HG03196 (cell line): ENCODE results near the gene PARD3B.

Experiments
- ATAC-seq: cut with Tn5 transposase; IDR thresholded peaks from one replicate; pipeline ENCODE4 v1.9.1; 2021; ENCODE audit not compliant: unreplicated experiment

The PARD3B gene

DNA sequence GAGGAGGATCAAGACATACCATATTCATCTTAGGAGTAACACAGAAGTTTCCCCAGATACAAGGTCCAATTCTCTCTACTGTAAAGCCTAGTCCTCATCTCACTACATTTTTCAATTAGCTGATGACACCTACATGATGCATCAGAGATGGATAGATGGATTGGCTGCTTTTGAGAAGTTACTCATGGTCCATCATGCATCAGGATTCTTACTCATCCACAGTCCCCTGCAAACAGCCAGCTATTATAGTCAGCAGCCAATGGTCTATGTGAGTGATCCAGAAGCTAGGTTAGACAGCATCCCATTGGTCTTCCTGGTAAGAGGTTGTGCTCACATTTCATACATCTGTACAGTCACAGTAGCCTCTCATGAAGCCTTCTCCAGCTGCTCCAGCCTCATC, 982.5 kb downstream of the PARD3B start:
- ATAC-seq = no peak

DNA sequence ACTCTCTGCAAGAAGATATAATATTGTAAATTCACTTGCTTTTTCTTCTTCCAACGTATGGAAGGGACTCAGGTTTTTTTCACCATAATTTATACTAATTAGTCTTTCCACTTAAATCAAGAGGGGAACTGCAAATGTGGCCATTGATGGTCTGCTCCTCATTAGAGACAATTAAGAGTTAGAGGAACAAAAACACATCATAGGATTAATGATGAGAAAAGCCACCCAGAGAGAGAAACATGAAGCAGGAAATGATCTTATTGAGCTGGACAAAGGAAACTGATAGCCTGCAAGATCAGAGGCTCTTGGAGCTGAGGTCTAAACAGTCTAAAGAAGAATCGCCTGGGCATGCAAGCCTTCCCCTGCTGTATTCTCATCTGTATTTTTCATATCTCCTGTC, 985.8 kb downstream of the PARD3B start:
- ATAC-seq = no peak

GRCh38 chr2:205531489-205532148, 986.3 kb downstream of the PARD3B start:
- ATAC-seq = no peak

- no peak for ATAC-seq
Observed at GRCh38 chr2:205535001-205535400, 989.7 kb downstream of the PARD3B start.

GRCh38 chr2:205539603-205540002, 994.3 kb downstream of the PARD3B start:
- no peak for ATAC-seq

DNA sequence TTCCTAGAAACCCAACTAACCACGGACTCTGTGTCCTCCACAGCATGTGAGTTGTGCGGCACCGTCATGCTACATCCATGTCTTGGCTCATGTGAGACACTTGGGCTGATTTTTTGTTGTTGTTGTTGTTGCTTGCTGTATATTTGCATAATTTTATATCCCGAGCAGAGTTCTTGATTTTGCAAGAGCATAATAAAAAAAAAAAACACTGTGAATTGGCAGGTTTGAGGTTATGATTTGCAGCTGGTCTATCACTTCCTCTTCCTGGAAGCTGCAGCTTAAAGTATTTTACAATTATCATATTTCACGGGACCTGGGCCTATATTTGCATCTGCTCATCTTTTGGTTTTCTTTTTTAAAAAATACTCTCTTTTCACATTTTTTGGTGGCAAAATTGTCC, 994.8 kb downstream of the PARD3B start:
- no peak for ATAC-seq

GRCh38 chr2:205543262-205543843, 998.1 kb downstream of the PARD3B start:
- ATAC-seq = no peak

DNA sequence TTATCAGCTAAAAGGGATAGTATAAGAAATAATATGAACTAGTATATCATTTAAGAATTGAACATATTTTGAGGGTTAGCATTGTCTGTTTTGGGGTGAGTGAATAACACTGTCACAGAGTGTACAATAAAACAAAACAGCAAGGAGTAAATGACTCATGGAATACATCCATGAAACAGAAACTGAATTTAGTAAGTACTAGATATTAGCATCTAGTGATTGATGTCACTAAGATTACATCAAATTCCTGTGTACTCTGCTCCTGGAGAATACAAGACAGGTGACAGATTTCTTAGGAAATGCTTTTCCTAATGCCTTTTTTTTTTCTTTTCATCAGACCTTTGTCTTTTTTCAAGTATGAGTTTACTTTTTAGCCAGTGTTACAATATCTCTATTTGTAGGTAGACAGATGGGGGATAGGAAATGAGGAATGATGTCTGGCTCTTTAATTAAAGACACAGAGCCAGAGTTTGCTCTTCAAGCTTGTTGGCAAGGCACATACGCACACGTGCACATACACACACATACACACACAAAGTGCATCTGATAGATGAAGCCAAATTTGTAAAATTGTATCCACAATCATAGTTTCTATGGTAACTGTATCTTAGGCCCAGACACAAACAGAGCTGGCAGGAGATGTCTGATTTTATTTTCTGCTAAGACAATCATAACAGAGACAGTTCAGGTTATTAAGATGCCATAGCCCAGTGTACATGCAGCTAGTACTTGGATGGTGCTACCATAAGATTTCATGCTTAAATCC, 998.8 kb downstream of the PARD3B start:
- ATAC-seq = no peak

DNA sequence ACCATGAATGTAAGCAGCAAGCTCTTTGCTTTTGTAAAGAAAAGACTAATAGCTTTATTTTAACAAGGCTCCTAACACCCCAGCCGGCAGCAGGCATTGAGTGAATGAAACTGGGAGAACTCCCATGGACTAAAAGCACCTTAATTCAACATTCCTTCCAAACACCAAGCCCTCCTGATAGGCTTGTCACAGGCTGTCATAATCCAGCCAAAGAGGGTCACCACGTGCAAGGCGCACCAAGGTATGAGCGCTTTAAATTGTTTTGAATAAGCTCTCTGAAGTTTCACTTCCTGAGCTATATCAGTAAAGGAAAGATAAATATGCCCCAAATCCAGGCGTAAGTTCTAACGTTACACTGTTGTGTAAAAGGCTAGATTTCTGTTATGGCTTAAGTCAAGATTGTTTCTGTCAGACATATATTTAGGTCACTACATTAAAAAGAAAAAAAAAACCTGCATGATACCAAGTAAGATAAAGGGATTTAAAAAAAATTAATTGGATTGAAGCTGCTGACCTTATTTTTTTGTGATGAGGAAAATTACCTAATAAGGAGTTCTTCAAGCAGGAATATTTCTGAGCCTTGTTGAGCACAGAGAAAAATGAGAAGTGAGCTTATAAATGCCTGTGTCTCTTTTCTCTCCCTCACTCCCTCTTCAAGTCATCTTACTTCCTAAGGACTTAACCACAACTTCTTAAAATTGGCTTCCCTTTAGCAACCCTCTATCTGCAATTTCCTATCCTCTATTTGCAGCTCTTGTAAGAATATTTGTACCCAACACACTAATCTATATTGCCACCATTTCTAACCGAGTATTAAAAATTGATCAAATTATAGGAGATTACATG, 1000.9 kb downstream of the PARD3B start:
- ATAC-seq = no peak

DNA sequence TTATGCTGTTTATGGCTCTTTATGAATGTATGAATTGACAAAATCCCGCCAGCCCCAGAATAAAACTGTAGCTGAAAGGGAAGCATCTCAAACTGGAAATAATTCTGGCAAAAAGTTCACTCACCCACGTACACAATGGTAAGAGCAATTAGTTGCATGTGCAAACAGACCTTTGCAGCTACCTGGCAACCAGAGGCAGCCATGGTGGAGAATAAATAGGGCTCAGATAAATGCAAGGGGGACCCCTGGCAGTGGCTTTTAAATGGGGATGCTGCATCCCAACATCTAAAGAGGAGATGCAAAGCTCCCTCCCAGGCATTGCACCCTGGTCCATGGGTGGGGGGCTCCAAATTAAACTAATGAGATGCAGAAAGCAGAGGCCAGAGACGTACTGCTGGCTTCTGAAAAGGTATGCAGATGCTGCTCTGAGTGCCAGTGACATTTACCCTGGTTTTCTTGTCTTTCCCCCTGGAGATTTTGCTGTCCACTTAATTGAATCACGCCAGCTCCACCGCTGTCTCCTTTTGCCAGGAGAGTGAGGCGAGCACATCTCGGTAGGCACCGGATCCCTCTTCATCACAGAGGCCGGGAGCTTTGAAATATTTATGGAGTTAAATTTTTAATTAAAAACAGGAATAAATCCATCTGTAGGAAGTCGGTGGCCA, 1010.4 kb downstream of the PARD3B start:
- ATAC-seq = no peak

GRCh38 chr2:205556357-205556756, 1011.1 kb downstream of the PARD3B start:
- ATAC-seq = no peak

- no peak for ATAC-seq
Observed at GRCh38 chr2:205556841-205557539, 1011.7 kb downstream of the PARD3B start.

GRCh38 chr2:205557873-205558272, 1012.6 kb downstream of the PARD3B start:
- ATAC-seq = no peak

GRCh38 chr2:205561441-205561840, 1016.2 kb downstream of the PARD3B start:
- no peak for ATAC-seq

DNA sequence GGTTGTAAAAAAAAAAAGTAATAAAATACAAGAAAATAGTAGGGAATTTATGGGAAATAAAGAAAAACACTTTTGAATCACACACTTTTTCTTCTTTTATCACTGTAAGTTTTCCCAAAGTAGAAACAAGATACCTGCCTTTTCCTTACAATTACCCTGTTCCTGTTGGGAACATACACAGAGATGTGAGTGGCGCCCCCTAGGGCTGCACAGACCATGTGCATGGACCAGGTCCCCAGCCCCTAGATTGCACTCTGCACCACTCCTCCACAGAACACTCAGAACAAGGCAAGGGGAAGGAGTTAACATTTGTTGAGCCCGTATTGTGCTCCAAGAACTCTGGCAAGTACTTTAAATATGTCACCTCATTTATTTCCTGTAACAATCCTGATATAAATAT, 1018.4 kb downstream of the PARD3B start:
- ATAC-seq = no peak

DNA sequence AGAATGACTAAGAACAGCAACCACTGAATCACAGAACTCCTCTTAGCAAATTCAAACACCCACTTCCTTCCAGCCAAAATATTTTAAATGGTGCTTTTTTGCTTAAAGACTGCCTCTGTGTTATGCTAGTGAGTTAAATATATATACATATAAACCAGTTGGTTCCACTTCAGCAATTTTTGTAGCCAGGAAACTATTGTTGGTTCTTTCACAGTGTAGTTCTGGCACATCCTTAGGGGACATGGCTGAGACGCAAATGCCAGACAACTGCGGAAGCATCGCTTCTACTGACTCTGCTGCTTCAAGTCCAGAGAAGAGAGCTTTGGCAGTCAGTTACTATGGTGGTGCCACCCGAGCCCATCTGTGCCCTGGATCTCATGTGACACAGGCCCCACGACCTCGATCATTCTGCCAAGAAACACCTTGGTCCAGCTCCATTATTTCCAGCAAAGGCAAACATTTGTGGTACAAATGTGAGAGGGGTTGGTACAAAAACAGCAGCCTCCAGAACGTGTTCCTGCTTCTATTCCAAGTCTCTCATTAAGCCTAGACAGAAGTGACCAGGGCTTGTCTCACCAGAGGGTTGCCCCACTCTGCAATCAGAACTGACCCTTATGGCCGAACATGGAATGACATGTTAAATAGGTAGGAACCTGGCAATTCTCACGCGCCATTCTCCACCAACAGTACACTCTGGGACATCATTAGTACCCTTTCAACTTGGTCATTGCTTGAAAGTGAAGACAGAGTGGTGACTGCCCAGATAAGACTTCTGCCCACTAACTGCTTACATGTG, 1019.3 kb downstream of the PARD3B start:
- no peak for ATAC-seq

GRCh38 chr2:205565142-205565522, 1019.9 kb downstream of the PARD3B start:
- ATAC-seq = no peak

- no peak for ATAC-seq
Observed at GRCh38 chr2:205566606-205567168, 1021.4 kb downstream of the PARD3B start.

DNA sequence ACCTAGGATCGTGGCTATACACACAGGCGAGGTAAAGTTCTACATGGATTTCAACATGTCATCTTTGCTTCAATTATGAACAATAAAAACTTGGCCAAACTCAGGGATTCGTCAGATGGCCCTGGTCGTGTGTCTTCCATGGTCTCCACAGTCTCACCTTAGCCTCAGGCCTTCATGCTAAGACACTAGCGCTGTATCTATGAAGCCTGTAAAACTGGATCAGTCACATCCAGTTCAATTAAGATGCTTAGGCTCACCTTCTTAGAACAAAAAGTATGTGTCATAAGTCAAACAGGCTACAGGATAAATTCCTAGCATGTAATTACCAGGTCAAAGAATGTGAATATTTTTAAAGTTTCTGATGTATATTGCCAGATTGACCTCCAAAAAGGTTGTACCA, 1023.3 kb downstream of the PARD3B start:
- no peak for ATAC-seq
